DOHH2 (cell line): Measurements from ENCODE around the gene FNDC4.

ENCODE experiments used
- EZH2phosphoT487 ChIP-seq: fragments of 200-600 bp; sonication (generic); IDR thresholded peaks from 2 replicates; pipeline ENCODE4 v1.6.1; 2017; ENCODE audit warnings: borderline replicate concordance, mild to moderate bottlenecking, antibody characterized with exemption, low read length, moderate library complexity, mixed read lengths
- TF ChIP-seq, protein P1 (sequence below): fragments of 200-600 bp; sonication (generic); IDR thresholded peaks from one replicate; pipeline ENCODE4 v1.5.1; 2014; ENCODE audit warnings: antibody characterized with exemption, mild to moderate bottlenecking, low read depth, low read length; ENCODE audit not compliant: poor library complexity, severe bottlenecking

DNA sequence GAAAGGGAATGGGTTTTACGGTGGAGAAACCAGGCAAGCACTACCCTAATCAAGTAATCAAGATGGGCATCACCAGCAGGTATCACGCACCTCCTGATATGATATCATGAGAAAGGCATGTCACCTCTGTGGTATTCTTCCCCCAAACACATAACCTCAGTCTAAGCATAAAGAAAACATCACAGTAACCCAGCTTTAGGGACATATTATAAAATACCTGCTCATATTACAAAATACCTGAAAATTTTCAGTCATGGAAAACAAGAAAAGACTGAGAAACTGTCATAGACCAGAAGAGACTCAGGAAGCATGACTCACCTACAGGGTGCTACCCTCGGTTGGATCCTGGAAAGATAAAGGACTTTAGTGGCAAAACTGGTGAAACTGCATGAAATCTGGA lies 32.2 kb upstream of the FNDC4 start:
- TF ChIP-seq, protein P1, sequence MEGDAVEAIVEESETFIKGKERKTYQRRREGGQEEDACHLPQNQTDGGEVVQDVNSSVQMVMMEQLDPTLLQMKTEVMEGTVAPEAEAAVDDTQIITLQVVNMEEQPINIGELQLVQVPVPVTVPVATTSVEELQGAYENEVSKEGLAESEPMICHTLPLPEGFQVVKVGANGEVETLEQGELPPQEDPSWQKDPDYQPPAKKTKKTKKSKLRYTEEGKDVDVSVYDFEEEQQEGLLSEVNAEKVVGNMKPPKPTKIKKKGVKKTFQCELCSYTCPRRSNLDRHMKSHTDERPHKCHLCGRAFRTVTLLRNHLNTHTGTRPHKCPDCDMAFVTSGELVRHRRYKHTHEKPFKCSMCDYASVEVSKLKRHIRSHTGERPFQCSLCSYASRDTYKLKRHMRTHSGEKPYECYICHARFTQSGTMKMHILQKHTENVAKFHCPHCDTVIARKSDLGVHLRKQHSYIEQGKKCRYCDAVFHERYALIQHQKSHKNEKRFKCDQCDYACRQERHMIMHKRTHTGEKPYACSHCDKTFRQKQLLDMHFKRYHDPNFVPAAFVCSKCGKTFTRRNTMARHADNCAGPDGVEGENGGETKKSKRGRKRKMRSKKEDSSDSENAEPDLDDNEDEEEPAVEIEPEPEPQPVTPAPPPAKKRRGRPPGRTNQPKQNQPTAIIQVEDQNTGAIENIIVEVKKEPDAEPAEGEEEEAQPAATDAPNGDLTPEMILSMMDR = no peak
- TF ChIP-seq EZH2phosphoT487 = no peak
